CD4-positive, alpha-beta T cell (primary cell): Measurements from ENCODE around the gene MED22. TPM values are rescaled to one million over a fixed set of nuclear protein-coding genes. Genes with fewer than 3 reads are reported as not detected.
A peak's percentile ranks its signal among the peaks of the same experiment; 100 is the strongest.

ENCODE experiments used
- ATAC-seq: fragments of 200-7000 bp; cut with Tn5 transposase; one replicate; pipeline ENCODE4 v1.10.0; 2022; ENCODE audit warnings: mild to moderate bottlenecking; ENCODE audit not compliant: poor library complexity
- CTCF ChIA-PET: fragments of 350-600 bp; sonication (Branson Sonifier 250); formaldehyde crosslinking; loops from one replicate; lab custom pipeline; 2021; ENCODE audit warnings: antibody characterized with exemption, inconsistent platforms; lab: Charles Lee
- POLR2A ChIA-PET: fragments of 350-600 bp; sonication (Branson Sonifier 250); formaldehyde crosslinking; loops from one replicate; lab custom pipeline; 2021; ENCODE audit warnings: antibody characterized with exemption, inconsistent platforms; lab: Charles Lee
- DNase-seq, 14 experiments: peaks; one replicate each; pipeline ENCODE4 v3.0.0-alpha.2; 2013 to 2020; ENCODE audit warnings: mixed read lengths in 2 of 14
- H3K27ac ChIP-seq, 2 donors: one replicate each; pipeline versions ENCODE4 v1.5.1 to v1.7.0; 2013; ENCODE audit warnings: low read length in 2 of 2, low read depth in 1 of 2, mild to moderate bottlenecking in 1 of 2
- H3K27me3 ChIP-seq, 2 experiments: 1 replicate in 1 of 2; 2 replicates in 1 of 2; pipeline versions ENCODE4 v1.6.1 to v1.7.0; 2013; ENCODE audit warnings: low read length in 2 of 2, control low read depth in 1 of 2, mild to moderate bottlenecking in 1 of 2, moderate library complexity in 1 of 2; ENCODE audit not compliant: insufficient read depth in 2 of 2, control insufficient read depth in 1 of 2
- H3K36me3 ChIP-seq: one replicate; pipeline ENCODE4 v1.6.1; 2013; ENCODE audit warnings: low read length, control low read depth; ENCODE audit not compliant: insufficient read depth
- H3K4me1 ChIP-seq: one replicate; pipeline ENCODE4 v1.6.1; 2013; ENCODE audit warnings: low read length, control low read depth; ENCODE audit not compliant: insufficient read depth
- H3K4me3 ChIP-seq: one replicate; pipeline ENCODE4 v1.5.1; 2013; ENCODE audit warnings: mild to moderate bottlenecking, low read length, moderate library complexity
- H3K9me3 ChIP-seq, 2 experiments: 1 replicate in 1 of 2; 2 replicates in 1 of 2; pipeline versions ENCODE4 v1.6.1 to v1.7.0; 2013; ENCODE audit warnings: low read length in 2 of 2, mild to moderate bottlenecking in 2 of 2, control low read depth in 1 of 2, moderate library complexity in 1 of 2; ENCODE audit not compliant: control insufficient read depth in 1 of 2, insufficient read depth in 1 of 2
- H3K27ac Mint-ChIP-seq: one replicate; pipeline ENCODE4 v1.8.0; 2020; ENCODE audit warnings: mixed read lengths
- H3K27me3 Mint-ChIP-seq: one replicate; pipeline ENCODE4 v1.8.0; 2021; ENCODE audit warnings: mixed read lengths
- H3K36me3 Mint-ChIP-seq: one replicate; pipeline ENCODE4 v1.8.0; 2021; ENCODE audit warnings: low read depth, mixed read lengths
- H3K4me1 Mint-ChIP-seq: one replicate; pipeline ENCODE4 v1.8.0; 2021; ENCODE audit warnings: low read depth, mixed read lengths
- H3K4me3 Mint-ChIP-seq: one replicate; pipeline ENCODE4 v1.8.0; 2020; ENCODE audit warnings: mild to moderate bottlenecking, mixed read lengths
- H3K9me3 Mint-ChIP-seq: one replicate; pipeline ENCODE4 v1.8.0; 2020; ENCODE audit warnings: mixed read lengths
- intact Hi-C, 2 experiments: fragments of 100-400 bp; cut with DNase I in 1 of 2; cut with micrococcal nuclease in 1 of 2; formaldehyde crosslinking; loops; one replicate each; pipeline versions ENCODE4 v1.15.1 to v1.9.0; 2023 to 2025; cut with DNase I, micrococcal nuclease
- total RNA-seq, 174 experiments: library from RNA in 2 of 174; stranded (reverse) in 2 of 174; gene quantifications; one replicate each; pipeline ENCODE4 v1.2.3 and lab custom pipeline; 2021 to 2026
- TF ChIP-seq, protein P1 (sequence below): fragments of 200-600 bp; IDR thresholded peaks from one replicate; pipeline ENCODE4 v1.8.0; 2022; ENCODE audit warnings: antibody characterized with exemption, mild to moderate bottlenecking

Gene MED22
- total RNA-seq, 2 experiments from 2014 or later, result 15.7 to 18.0 TPM

- Mint-ChIP-seq H3K4me3 (no peak overlapping the region), H3K27ac (peak overlapping the region; percentile 42), H3K36me3 (peaks cover 79% of the 10 kb centered on the region), H3K27me3 (no peaks in the 10 kb centered on the region), H3K4me1 (peaks cover 31% of the 10 kb centered on the region), H3K9me3 (no peaks in the 10 kb centered on the region)
- H3K4me3 ChIP-seq, result no peak overlapping the region
- H3K9me3 ChIP-seq, result no peaks in the 10 kb centered on the region
- H3K36me3 ChIP-seq, result peaks cover 78% of the 10 kb centered on the region
- peaks cover 33% of the 10 kb centered on the region for H3K4me1 ChIP-seq
- DNase-seq (no peak), ATAC-seq (no peak)
- POLR2A ChIA-PET, result interaction anchor here (1.8 to 7.4 kb wide), 2 partner anchors 10 to 12 kb away, joined by 9 to 109 read pairs; partner anchors contain the start of genes STKLD1 and SURF4
- CTCF ChIA-PET, result no interaction called here
- TF ChIP-seq, protein P1, sequence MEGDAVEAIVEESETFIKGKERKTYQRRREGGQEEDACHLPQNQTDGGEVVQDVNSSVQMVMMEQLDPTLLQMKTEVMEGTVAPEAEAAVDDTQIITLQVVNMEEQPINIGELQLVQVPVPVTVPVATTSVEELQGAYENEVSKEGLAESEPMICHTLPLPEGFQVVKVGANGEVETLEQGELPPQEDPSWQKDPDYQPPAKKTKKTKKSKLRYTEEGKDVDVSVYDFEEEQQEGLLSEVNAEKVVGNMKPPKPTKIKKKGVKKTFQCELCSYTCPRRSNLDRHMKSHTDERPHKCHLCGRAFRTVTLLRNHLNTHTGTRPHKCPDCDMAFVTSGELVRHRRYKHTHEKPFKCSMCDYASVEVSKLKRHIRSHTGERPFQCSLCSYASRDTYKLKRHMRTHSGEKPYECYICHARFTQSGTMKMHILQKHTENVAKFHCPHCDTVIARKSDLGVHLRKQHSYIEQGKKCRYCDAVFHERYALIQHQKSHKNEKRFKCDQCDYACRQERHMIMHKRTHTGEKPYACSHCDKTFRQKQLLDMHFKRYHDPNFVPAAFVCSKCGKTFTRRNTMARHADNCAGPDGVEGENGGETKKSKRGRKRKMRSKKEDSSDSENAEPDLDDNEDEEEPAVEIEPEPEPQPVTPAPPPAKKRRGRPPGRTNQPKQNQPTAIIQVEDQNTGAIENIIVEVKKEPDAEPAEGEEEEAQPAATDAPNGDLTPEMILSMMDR, result no peak
- peak overlapping the region in 1 of 2 donors; percentile 3 for H3K27ac ChIP-seq
- H3K27me3 ChIP-seq, result no peaks in the 10 kb centered on the region
- intact Hi-C loops, result no loop called here
Measured at GRCh38 chr9:133361507-133362092, 13.7 kb upstream of the MED22 start.

GRCh38 chr9:133360400-133361393 is 12.8 kb upstream of the MED22 start:
- H3K27ac Mint-ChIP-seq, result peak overlapping the region; percentile 42
- no peaks in the 10 kb centered on the region for H3K9me3 Mint-ChIP-seq
- ChIA-PET POLR2A (interaction anchor here (7.4 kb wide), 1 partner anchor 12 kb away, joined by 109 read pairs; the partner anchor contains the start of genes STKLD1 and SURF4), CTCF (interaction anchor here (2.6 kb wide), 1 partner anchor 10 kb away, joined by 8 read pairs; no protein-coding TSS in a partner anchor)
- H3K27me3 Mint-ChIP-seq, result no peaks in the 10 kb centered on the region
- peaks cover 25% of the 10 kb centered on the region for H3K4me1 Mint-ChIP-seq
- no peak overlapping the region for H3K27ac ChIP-seq
- H3K36me3 Mint-ChIP-seq, result peaks cover 70% of the 10 kb centered on the region
- ATAC-seq (no peak), DNase-seq (no peak)
- peaks cover 35% of the 10 kb centered on the region for H3K4me1 ChIP-seq
- intact Hi-C loops, result no loop called here
- H3K27me3 ChIP-seq, result no peaks in the 10 kb centered on the region
- TF ChIP-seq, protein P1, result no peak
- H3K36me3 ChIP-seq, result peaks cover 69% of the 10 kb centered on the region
- H3K4me3 Mint-ChIP-seq, result peak overlapping the region; percentile 27
- H3K4me3 ChIP-seq, result no peak overlapping the region
- H3K9me3 ChIP-seq, result no peaks in the 10 kb centered on the region

GRCh38 chr9:133359399-133360175 is 11.7 kb upstream of the MED22 start:
- peaks cover 23% of the 10 kb centered on the region for H3K4me1 Mint-ChIP-seq
- H3K36me3 ChIP-seq, result peaks cover 58% of the 10 kb centered on the region

More at GRCh38 chr9:133359399-133360175, 11.7 kb upstream of the MED22 start:
- TF ChIP-seq, protein P1, result no peak
- DNase-seq, result peak in 5 of 14 experiments; percentile 18 to 51 (median 45)
- Mint-ChIP-seq H3K4me3 (peak overlapping the region; percentile 60), H3K27ac (peak overlapping the region; percentile 69), H3K36me3 (peaks cover 59% of the 10 kb centered on the region), H3K9me3 (no peaks in the 10 kb centered on the region), H3K27me3 (no peaks in the 10 kb centered on the region)
- Histone ChIP-seq H3K27me3 (no peaks in the 10 kb centered on the region), H3K4me3 (no peak overlapping the region), H3K27ac (no peak overlapping the region), H3K9me3 (no peaks in the 10 kb centered on the region), H3K4me1 (peaks cover 43% of the 10 kb centered on the region)
- ChIA-PET POLR2A (interaction anchor here (7.4 kb wide), 1 partner anchor 14 kb away, joined by 109 read pairs; the partner anchor contains the start of genes STKLD1 and SURF4), CTCF (interaction anchor here (2.6 kb wide), 1 partner anchor 11 kb away, joined by 8 read pairs; no protein-coding TSS in a partner anchor)
- ATAC-seq, result no peak
- intact Hi-C loops, result loop anchor here (5.0 to 10.0 kb wide), 2 partner anchors 58 to 665 kb away; partner anchors contain the start of genes BRD3OS (in 1 of the 2) and REXO4 (in 1 of the 2)
